ENCODE data around the gene NDC80. TPM values are rescaled to one million over a fixed set of nuclear protein-coding genes. Genes with fewer than 3 reads are reported as not detected.

Gene NDC80
- total RNA-seq, 2 experiments from 2014 or later, result 91.3 to 103 TPM

DNA sequence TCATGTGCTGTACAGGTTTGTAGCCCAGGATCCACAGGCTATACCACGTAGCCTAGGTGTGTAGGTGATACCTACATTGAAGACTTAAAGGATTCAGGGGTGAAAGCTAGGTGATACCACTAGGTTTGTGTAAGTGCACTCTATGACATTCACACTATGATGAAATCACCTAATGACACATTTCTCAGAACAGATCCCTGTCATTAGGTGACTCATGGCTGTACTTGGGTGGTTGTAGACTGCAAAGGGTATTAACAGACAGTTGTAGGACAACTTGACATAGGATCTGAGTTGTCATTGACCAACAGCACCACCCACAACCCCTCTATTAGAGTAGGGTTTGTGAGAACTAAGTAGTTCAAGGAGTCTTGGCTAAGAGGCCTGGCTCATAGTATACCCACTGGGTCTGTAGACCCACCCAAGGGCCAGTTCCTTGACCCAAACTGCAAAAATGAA, 56.5 kb downstream of the NDC80 start:
- Mint-ChIP-seq H3K27ac (no peak overlapping the region), H3K4me3 (no peak overlapping the region), H3K36me3 (ENCODE audit: low read depth) (peaks cover 6% of the 10 kb centered on the region), H3K9me3 (ENCODE audit: insufficient read depth) (peaks cover 6% of the 10 kb centered on the region), H3K27me3 (ENCODE audit: low read depth) (no peaks in the 10 kb centered on the region), H3K4me1 (ENCODE audit: low read depth) (peaks cover 16% of the 10 kb centered on the region)
- CTCF ChIA-PET, result interaction anchor here (1.0 to 1.9 kb wide), 3 partner anchors 9 to 24 kb away, joined by 3 to 9 read pairs (median 3); no protein-coding TSS in a partner anchor
- POLR2A ChIA-PET, result interaction anchor here (1.0 to 2.9 kb wide), 3 partner anchors 9 to 28 kb away, joined by 5 to 19 read pairs (median 16); partner anchors contain the start of gene SMCHD1
- ATAC-seq, result peak; percentile 65
- DNase-seq, result no peak

DNA sequence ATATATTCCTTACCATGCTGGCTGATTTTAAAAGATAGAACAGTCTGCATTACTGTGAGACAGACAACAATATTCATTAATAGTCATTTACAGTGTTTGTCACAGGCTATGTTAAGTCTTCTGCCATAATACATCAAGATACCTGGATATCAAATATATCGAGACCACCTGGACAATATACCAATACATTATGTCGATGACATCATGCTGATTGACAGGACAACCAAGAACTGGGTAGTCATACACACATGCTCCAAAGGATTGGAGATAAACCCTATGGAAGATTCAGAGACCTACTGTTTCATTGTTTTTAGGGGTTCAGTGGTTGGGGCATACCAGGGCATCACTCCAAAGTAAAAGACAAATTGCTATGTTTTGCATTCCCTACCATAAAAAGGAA, 57.6 kb downstream of the NDC80 start:
- peaks cover 13% of the 10 kb centered on the region for H3K36me3 Mint-ChIP-seq (ENCODE audit: low read depth)
- H3K4me1 Mint-ChIP-seq (ENCODE audit: low read depth), result peaks cover 16% of the 10 kb centered on the region
- DNase-seq (no peak), ATAC-seq (no peak)
- H3K27me3 Mint-ChIP-seq (ENCODE audit: low read depth), result no peaks in the 10 kb centered on the region
- H3K27ac Mint-ChIP-seq, result no peak overlapping the region
- peaks cover 12% of the 10 kb centered on the region for H3K9me3 Mint-ChIP-seq (ENCODE audit: insufficient read depth)
- CTCF ChIA-PET, result no interaction called here
- POLR2A ChIA-PET, result interaction anchor here (2.9 kb wide), 1 partner anchor 8 kb away, joined by 19 read pairs; no protein-coding TSS in a partner anchor
- no peak overlapping the region for H3K4me3 Mint-ChIP-seq

DNA sequence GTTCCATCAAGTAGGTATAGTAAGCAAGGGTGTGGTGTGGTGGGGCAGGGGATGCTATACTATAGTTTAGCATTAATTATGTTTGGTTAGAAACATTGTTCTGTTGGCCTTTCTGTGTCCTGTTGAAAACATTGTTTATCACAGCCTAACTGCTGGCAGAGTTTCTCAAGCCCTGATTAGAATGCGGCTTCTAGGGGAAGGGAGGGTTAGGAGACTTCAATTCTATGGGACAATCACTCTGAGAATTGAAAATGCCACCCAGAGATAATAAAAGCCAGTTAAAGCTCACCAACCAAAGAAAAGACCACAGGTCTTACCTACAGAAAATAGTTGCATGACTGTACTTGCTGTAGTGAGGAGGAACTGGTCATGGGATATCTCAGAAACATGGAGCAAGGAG, 64.2 kb downstream of the NDC80 start:
- peaks cover 40% of the 10 kb centered on the region for H3K36me3 Mint-ChIP-seq (ENCODE audit: low read depth)
- ATAC-seq (no peak), DNase-seq (no peak)
- H3K4me1 Mint-ChIP-seq (ENCODE audit: low read depth), result peaks cover 65% of the 10 kb centered on the region
- H3K4me3 Mint-ChIP-seq, result peak overlapping the region; percentile 37
- POLR2A ChIA-PET, result interaction anchor here (0.6 to 11.8 kb wide), 15 partner anchors 8 to 615 kb away, joined by 3 to 295 read pairs (median 4); partner anchors contain the start of genes METTL4, NDC80 and SMCHD1
- CTCF ChIA-PET, result interaction anchor here (1.2 to 2.9 kb wide), 5 partner anchors 8 to 427 kb away, joined by 3 to 33 read pairs (median 7); partner anchors contain the start of gene SMCHD1
- H3K27ac Mint-ChIP-seq, result peak overlapping the region; percentile 100
- H3K27me3 Mint-ChIP-seq (ENCODE audit: low read depth), result no peaks in the 10 kb centered on the region
- peaks cover 12% of the 10 kb centered on the region for H3K9me3 Mint-ChIP-seq (ENCODE audit: insufficient read depth)

DNA sequence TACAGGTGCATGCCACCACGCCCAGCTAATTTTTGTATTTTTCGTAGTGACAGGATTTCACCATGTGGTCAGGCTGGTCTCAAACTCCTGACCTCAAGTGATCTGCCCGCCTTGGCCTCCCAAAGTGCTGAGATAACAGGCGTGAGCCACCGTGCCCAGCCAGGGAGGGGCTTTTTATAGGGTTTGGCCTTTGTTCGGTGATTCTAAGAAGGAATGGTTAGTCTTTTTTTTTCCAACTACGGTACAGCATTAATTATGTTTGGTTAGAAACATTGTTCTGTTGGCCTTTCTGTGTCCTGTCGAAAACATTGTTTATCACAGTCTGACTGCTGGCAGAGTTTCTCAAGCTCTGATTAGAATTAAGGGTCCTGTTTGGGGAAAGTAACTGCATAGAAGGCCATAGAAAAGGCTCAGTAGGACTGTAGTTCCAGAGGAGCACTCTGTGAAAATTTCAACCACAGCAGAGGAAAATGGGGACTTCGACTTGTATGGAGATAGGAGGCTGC, 64.8 kb downstream of the NDC80 start:
- peak; percentile 36 for ATAC-seq

DNA sequence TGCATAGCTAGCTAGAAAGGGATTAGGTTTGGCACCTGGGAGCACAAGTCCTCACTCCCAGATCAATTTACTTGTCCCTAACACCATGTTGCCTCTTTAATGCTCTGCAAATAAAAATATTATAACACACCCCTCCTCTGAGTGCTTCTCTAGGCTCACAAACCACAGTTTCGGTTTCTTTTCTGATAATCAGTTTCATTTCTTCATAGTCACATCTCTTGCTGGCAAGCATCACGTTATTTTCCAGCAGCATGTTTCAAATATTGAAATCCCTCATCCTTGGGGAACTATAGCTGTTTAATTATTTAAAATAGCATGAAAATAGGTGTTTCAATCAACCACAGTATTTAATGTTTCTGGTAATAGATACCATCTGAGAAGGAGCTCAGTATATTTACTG, 70.3 kb downstream of the NDC80 start:
- DNase-seq (no peak), ATAC-seq (peak; percentile 67)
- no peaks in the 10 kb centered on the region for H3K27me3 Mint-ChIP-seq (ENCODE audit: low read depth)
- H3K4me1 Mint-ChIP-seq (ENCODE audit: low read depth), result peaks cover 52% of the 10 kb centered on the region
- POLR2A ChIA-PET, result interaction anchor here (0.5 to 11.8 kb wide), 10 partner anchors 9 to 70 kb away, joined by 3 to 295 read pairs (median 4); partner anchors contain the start of gene SMCHD1
- no peak overlapping the region for H3K27ac Mint-ChIP-seq
- H3K36me3 Mint-ChIP-seq (ENCODE audit: low read depth), result peaks cover 14% of the 10 kb centered on the region
- no peaks in the 10 kb centered on the region for H3K9me3 Mint-ChIP-seq (ENCODE audit: insufficient read depth)
- H3K4me3 Mint-ChIP-seq, result peak overlapping the region; percentile 71
- CTCF ChIA-PET, result interaction anchor here (0.9 to 2.0 kb wide), 6 partner anchors 9 to 71 kb away, joined by 3 to 9 read pairs (median 4); partner anchors contain the start of genes METTL4, NDC80 and SMCHD1

More for the DNA sequence above, 64.8 kb downstream of the NDC80 start:
- no peaks in the 10 kb centered on the region for H3K27me3 Mint-ChIP-seq (ENCODE audit: low read depth)
- DNase-seq, result no peak
- H3K4me1 Mint-ChIP-seq (ENCODE audit: low read depth), result peaks cover 69% of the 10 kb centered on the region
- peaks cover 40% of the 10 kb centered on the region for H3K36me3 Mint-ChIP-seq (ENCODE audit: low read depth)
- ChIA-PET CTCF (interaction anchor here (0.9 to 2.9 kb wide), 14 partner anchors 9 to 426 kb away, joined by 3 to 33 read pairs (median 4); partner anchors contain the start of genes METTL4, NDC80 and SMCHD1), POLR2A (interaction anchor here (0.6 to 11.8 kb wide), 23 partner anchors 9 to 615 kb away, joined by 3 to 295 read pairs (median 4); partner anchors contain the start of genes METTL4, NDC80 and SMCHD1)
- H3K9me3 Mint-ChIP-seq (ENCODE audit: insufficient read depth), result peaks cover 12% of the 10 kb centered on the region
- peak overlapping the region; percentile 100 for H3K27ac Mint-ChIP-seq
- peak overlapping the region; percentile 70 for H3K4me3 Mint-ChIP-seq

DNA sequence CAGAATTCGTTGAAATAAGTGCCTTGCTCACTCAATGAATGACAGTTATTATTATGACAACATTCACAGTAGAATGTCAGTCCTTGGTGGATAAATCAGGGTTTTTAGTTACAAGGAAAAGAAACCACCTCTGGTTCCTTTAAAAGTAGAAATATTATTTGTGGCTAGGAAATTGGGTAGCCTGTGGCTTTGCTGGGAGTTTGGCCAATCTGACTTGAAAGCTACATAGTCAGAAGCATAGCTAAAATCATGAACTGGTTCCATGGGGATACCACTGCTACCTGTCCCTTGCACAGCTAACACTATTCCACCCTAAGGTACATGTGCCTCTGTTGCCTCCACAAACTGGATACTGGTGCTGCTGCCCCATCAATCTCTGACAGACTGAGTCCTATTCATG, 71.4 kb downstream of the NDC80 start:
- DNase-seq (no peak), ATAC-seq (no peak)
- H3K4me3 Mint-ChIP-seq, result no peak overlapping the region
- H3K27ac Mint-ChIP-seq, result no peak overlapping the region
- H3K9me3 Mint-ChIP-seq (ENCODE audit: insufficient read depth), result no peaks in the 10 kb centered on the region
- H3K4me1 Mint-ChIP-seq (ENCODE audit: low read depth), result peaks cover 42% of the 10 kb centered on the region
- CTCF ChIA-PET, result interaction anchor here (1.5 to 2.0 kb wide), 2 partner anchors 8 to 13 kb away, joined by 6 to 9 read pairs; partner anchors contain the start of gene SMCHD1
- peaks cover 11% of the 10 kb centered on the region for H3K36me3 Mint-ChIP-seq (ENCODE audit: low read depth)
- POLR2A ChIA-PET, result interaction anchor here (0.8 to 11.8 kb wide), 5 partner anchors 8 to 317 kb away, joined by 3 to 295 read pairs (median 6); partner anchors contain the start of genes METTL4, NDC80 and SMCHD1
- H3K27me3 Mint-ChIP-seq (ENCODE audit: low read depth), result no peaks in the 10 kb centered on the region

DNA sequence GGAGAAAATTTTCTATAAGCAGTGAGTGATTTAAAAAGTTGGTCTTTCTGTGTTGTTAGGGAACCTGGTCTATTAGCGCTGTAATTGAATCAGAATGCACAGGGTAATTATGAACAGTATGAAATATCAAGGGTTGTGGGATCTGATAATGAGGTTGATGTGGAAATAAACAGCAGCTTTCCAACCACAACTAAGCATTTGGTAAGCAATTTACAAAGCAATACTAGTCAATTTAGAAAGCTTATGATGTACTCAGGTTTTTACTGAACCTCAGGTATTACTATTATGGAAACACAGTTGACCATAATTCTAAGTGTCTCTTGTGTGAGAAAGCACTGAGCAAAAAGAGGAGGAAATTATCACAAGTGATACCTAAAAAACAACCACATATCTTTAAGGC, 73.2 kb downstream of the NDC80 start:
- ATAC-seq (peak; percentile 13), DNase-seq (no peak)
- Mint-ChIP-seq H3K9me3 (ENCODE audit: insufficient read depth) (no peaks in the 10 kb centered on the region), H3K27ac (no peak overlapping the region), H3K27me3 (ENCODE audit: low read depth) (no peaks in the 10 kb centered on the region), H3K4me1 (ENCODE audit: low read depth) (peaks cover 24% of the 10 kb centered on the region), H3K36me3 (ENCODE audit: low read depth) (peaks cover 5% of the 10 kb centered on the region), H3K4me3 (no peak overlapping the region)
- POLR2A ChIA-PET, result interaction anchor here (0.6 to 11.8 kb wide), 2 partner anchors 13 to 90 kb away, joined by 9 to 295 read pairs; partner anchors contain the start of gene SMCHD1
- CTCF ChIA-PET, result interaction anchor here (1.0 kb wide), 1 partner anchor 9 kb away, joined by 4 read pairs; no protein-coding TSS in a partner anchor

DNA sequence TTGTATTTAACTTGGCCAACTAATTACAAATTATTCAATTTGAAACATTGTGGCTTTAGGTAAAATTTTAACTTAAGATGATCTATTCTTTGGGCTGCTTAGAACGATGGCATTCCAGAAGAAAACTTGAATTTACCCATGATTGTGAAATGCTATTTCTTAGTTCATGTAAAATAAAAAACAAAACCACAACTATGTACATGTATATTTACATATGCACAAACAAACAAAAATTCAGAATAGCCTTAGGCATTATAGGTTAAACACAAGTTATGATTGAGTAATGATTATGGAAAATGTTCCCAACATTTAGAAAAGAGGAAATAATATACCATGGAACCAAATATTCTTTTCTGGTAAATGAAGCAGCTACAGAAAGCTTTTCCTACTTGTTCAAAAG, 80.6 kb downstream of the NDC80 start:
- Mint-ChIP-seq H3K9me3 (ENCODE audit: insufficient read depth) (no peaks in the 10 kb centered on the region), H3K27me3 (ENCODE audit: low read depth) (no peaks in the 10 kb centered on the region), H3K27ac (no peak overlapping the region), H3K4me1 (ENCODE audit: low read depth) (peaks cover 26% of the 10 kb centered on the region), H3K4me3 (no peak overlapping the region), H3K36me3 (ENCODE audit: low read depth) (peaks cover 7% of the 10 kb centered on the region)
- POLR2A ChIA-PET, result interaction anchor here (1.6 to 1.9 kb wide), 2 partner anchors 12 to 15 kb away, joined by 5 to 6 read pairs; no protein-coding TSS in a partner anchor
- ATAC-seq, result no peak
- CTCF ChIA-PET, result interaction anchor here (1.2 to 2.7 kb wide), 2 partner anchors 10 to 81 kb away, joined by 3 to 9 read pairs; no protein-coding TSS in a partner anchor
- DNase-seq, result no peak

DNA sequence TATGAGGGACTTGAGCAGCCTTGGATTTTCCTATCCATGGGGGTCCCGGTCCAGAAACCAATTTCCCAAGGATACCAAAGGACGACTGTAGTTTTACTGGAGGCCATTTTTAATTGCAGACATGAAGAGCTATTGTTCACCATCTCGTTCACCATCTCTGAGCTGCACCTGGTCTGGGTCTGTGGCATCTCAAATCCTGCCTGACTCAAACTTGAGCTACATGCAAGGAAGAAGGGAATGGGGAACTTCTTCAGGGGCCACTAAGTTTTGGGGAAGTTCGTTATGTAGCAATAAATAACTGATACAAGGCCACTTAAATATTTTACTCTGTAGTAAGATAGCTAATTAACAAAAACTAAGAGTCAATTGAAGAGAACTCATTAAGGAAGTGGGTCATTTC, 82.1 kb downstream of the NDC80 start:
- DNase-seq (no peak), ATAC-seq (no peak)
- Mint-ChIP-seq H3K36me3 (ENCODE audit: low read depth) (peaks cover 19% of the 10 kb centered on the region), H3K27me3 (ENCODE audit: low read depth) (no peaks in the 10 kb centered on the region), H3K9me3 (ENCODE audit: insufficient read depth) (no peaks in the 10 kb centered on the region), H3K4me3 (no peak overlapping the region), H3K27ac (no peak overlapping the region), H3K4me1 (ENCODE audit: low read depth) (peaks cover 33% of the 10 kb centered on the region)
- CTCF ChIA-PET, result interaction anchor here (0.9 to 1.4 kb wide), 4 partner anchors 9 to 82 kb away, joined by 3 to 8 read pairs (median 4); no protein-coding TSS in a partner anchor
- POLR2A ChIA-PET, result interaction anchor here (0.6 to 1.2 kb wide), 3 partner anchors 12 to 47 kb away, joined by 3 to 11 read pairs (median 7); no protein-coding TSS in a partner anchor

DNA sequence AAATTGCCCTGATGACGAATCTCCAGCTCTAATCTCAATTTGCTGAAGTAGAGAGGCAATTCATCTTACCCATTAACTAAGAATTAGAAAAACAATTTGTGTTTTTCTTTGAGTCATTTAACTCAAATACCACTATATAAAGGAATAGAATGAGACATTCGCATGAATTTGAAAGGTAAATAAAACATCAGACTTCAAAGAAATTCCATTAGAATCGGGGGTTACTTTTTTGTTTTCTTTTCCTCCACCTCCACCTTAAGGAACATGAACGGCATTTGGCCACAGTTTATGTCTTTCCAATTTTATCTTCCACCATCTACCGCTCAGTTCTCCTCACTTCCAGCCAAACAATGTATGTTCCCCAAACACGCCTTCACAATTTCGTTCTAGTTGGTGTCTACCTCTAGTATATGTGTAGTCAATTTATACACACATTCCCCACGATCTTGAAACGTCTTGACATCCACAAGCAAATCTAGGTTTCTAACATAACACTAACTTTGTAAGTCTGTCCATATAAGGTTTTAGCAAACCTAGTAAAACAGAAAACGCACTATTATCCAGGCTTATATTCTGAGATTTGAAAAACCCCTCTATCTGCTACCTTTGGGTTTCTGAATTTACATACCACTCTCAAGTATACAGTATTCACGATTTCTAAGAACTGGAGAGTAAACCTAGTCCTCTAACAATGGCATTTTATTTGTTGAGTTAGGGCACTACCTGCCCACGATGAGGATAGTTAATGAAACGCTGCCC, 83.0 kb downstream of the NDC80 start:
- no peaks in the 10 kb centered on the region for H3K27me3 Mint-ChIP-seq (ENCODE audit: low read depth)
- H3K27ac Mint-ChIP-seq, result peak overlapping the region; percentile 95
- H3K36me3 Mint-ChIP-seq (ENCODE audit: low read depth), result peaks cover 23% of the 10 kb centered on the region
- H3K4me3 Mint-ChIP-seq, result peak overlapping the region; percentile 92
- CTCF ChIA-PET, result interaction anchor here (0.9 to 4.4 kb wide), 6 partner anchors 11 to 82 kb away, joined by 3 to 33 read pairs (median 6); no protein-coding TSS in a partner anchor
- POLR2A ChIA-PET, result interaction anchor here (0.6 to 5.9 kb wide), 12 partner anchors 12 to 81 kb away, joined by 3 to 295 read pairs (median 16); partner anchors contain the start of genes METTL4 and NDC80
- no peaks in the 10 kb centered on the region for H3K9me3 Mint-ChIP-seq (ENCODE audit: insufficient read depth)
- H3K4me1 Mint-ChIP-seq (ENCODE audit: low read depth), result peaks cover 38% of the 10 kb centered on the region
- ATAC-seq (no peak), DNase-seq (no peak)

DNA sequence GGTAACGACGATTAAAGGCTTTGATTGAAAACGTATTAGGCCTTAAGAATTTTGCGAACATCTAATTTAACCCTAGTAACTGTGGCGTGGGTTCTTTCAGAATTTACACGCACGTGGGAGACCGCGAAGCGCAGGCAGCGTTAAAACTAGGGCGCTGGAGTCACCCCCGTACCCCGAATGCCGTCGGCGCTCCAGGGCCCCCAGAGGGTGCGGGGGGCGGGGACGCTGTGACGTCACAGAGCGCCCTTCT, 83.5 kb downstream of the NDC80 start:
- H3K4me3 Mint-ChIP-seq, result peak overlapping the region; percentile 92
- H3K27me3 Mint-ChIP-seq (ENCODE audit: low read depth), result no peaks in the 10 kb centered on the region
- ATAC-seq (peak; percentile 45), DNase-seq (peak; percentile 83)
- POLR2A ChIA-PET, result interaction anchor here (0.7 to 5.9 kb wide), 17 partner anchors 10 to 593 kb away, joined by 3 to 295 read pairs (median 6); partner anchors contain the start of genes METTL4, MYL12A and NDC80
- peaks cover 26% of the 10 kb centered on the region for H3K36me3 Mint-ChIP-seq (ENCODE audit: low read depth)
- H3K27ac Mint-ChIP-seq, result peak overlapping the region; percentile 95
- H3K4me1 Mint-ChIP-seq (ENCODE audit: low read depth), result peaks cover 41% of the 10 kb centered on the region
- no peaks in the 10 kb centered on the region for H3K9me3 Mint-ChIP-seq (ENCODE audit: insufficient read depth)
- CTCF ChIA-PET, result interaction anchor here (0.9 to 4.4 kb wide), 5 partner anchors 12 to 49 kb away, joined by 3 to 33 read pairs (median 6); no protein-coding TSS in a partner anchor
